T-helper 1 cell treated with Interleukin-12 subunit alpha and Interleukin-12 subunit beta and Interleukin-4 antibody, amounts not matched to agents 30 ng/mL and 1 ng/mL, for 36 hours (primary cell): ENCODE measurements around the gene PRAMEF17. TPM values are rescaled to one million over a fixed set of nuclear protein-coding genes. Genes with fewer than 3 reads are reported as not detected.
"Not testable (repeated sequence)": the region's sequence is repeated elsewhere in the genome, so short reads cannot be mapped to it uniquely, and the experiment has no call there.

Experiments used
- intact Hi-C: fragments of 100-400 bp; cut with micrococcal nuclease; formaldehyde crosslinking; loops from one replicate; pipeline ENCODE4 v1.15.1; 2024
- total RNA-seq: library from RNA; stranded (reverse); gene quantifications from 2 replicates; pipeline ENCODE4 v1.2.3, GENCODE V29; 2022

Gene PRAMEF17
- total RNA-seq: not detected in 2 replicates

- intact Hi-C loops: not testable (repeated sequence)
Observed at GRCh38 chr1:13389332-13389731, at the start of gene PRAMEF17. PRAMEF17 (plus strand) TSS chr1:13389632; CDS start chr1:13389658, 26 bp downstream.

GRCh38 chr1:13342496-13342895, 46.9 kb upstream of the PRAMEF17 start:
- intact Hi-C loops: not testable (repeated sequence)

GRCh38 chr1:13347034-13347433, 42.4 kb upstream of the PRAMEF17 start, which contains the start of gene PRAMEF14:
PRAMEF14 (minus strand) TSS chr1:13347134; CDS start chr1:13345314, 1,820 bp downstream.
- intact Hi-C loops: not testable (repeated sequence)

GRCh38 chr1:13353476-13353875, 36.0 kb upstream of the PRAMEF17 start:
- intact Hi-C loops: not testable (repeated sequence)

GRCh38 chr1:13354475-13354874, 35.0 kb upstream of the PRAMEF17 start:
- intact Hi-C loops: not testable (repeated sequence)

- intact Hi-C loops: loop anchor here (5.0 kb wide), 1 partner anchor 606 kb away; no protein-coding TSS in a partner anchor
Observed at GRCh38 chr1:13356774-13357173, 32.7 kb upstream of the PRAMEF17 start.

GRCh38 chr1:13362364-13362763, 27.1 kb upstream of the PRAMEF17 start:
- intact Hi-C loops: not testable (repeated sequence)

GRCh38 chr1:13364928-13365327, 24.5 kb upstream of the PRAMEF17 start:
- intact Hi-C loops: not testable (repeated sequence)

- intact Hi-C loops: not testable (repeated sequence)
Observed at GRCh38 chr1:13366536-13366935, 22.9 kb upstream of the PRAMEF17 start.

GRCh38 chr1:13368544-13368943, 20.9 kb upstream of the PRAMEF17 start:
- intact Hi-C loops: not testable (repeated sequence)

GRCh38 chr1:13378983-13379382, 10.4 kb upstream of the PRAMEF17 start:
- intact Hi-C loops: not testable (repeated sequence)

- intact Hi-C loops: not testable (repeated sequence)
Observed at GRCh38 chr1:13380380-13380779, 9.1 kb upstream of the PRAMEF17 start.

- intact Hi-C loops: not testable (repeated sequence)
Observed at GRCh38 chr1:13393004-13393403, 3.6 kb downstream of the PRAMEF17 start.

GRCh38 chr1:13394761-13395160, 5.3 kb downstream of the PRAMEF17 start:
- intact Hi-C loops: not testable (repeated sequence)

GRCh38 chr1:13395311-13395710, 5.9 kb downstream of the PRAMEF17 start:
- intact Hi-C loops: not testable (repeated sequence)

GRCh38 chr1:13407811-13408210, 18.4 kb downstream of the PRAMEF17 start:
- intact Hi-C loops: no loop called here

GRCh38 chr1:13410150-13410549, 20.7 kb downstream of the PRAMEF17 start, which contains the start of gene PRAMEF20:
PRAMEF20 (plus strand) TSS chr1:13410450; CDS start chr1:13416355, 5,905 bp downstream.
- intact Hi-C loops: not testable (repeated sequence)

GRCh38 chr1:13430495-13430894, 41.1 kb downstream of the PRAMEF17 start:
- intact Hi-C loops: no loop called here

- intact Hi-C loops: no loop called here
Observed at GRCh38 chr1:13432251-13432650, 42.8 kb downstream of the PRAMEF17 start.

GRCh38 chr1:13433694-13434358, 44.4 kb downstream of the PRAMEF17 start:
- intact Hi-C loops: not testable (repeated sequence)

- intact Hi-C loops: no loop called here
Observed at GRCh38 chr1:13435458-13435857, 46.0 kb downstream of the PRAMEF17 start.

GRCh38 chr1:13439104-13439783, 49.8 kb downstream of the PRAMEF17 start:
- intact Hi-C loops: not testable (repeated sequence)
